GM18907 (cell line): ENCODE measurements around the gene CD164L2.
A peak's percentile ranks its signal among the peaks of the same experiment; 100 is the strongest.

Experiments
- ATAC-seq: cut with Tn5 transposase; IDR thresholded peaks from one replicate; pipeline ENCODE4 v1.9.1; 2021; ENCODE audit warnings: mild to moderate bottlenecking, moderate library complexity; ENCODE audit not compliant: unreplicated experiment

CD164L2 gene

DNA sequence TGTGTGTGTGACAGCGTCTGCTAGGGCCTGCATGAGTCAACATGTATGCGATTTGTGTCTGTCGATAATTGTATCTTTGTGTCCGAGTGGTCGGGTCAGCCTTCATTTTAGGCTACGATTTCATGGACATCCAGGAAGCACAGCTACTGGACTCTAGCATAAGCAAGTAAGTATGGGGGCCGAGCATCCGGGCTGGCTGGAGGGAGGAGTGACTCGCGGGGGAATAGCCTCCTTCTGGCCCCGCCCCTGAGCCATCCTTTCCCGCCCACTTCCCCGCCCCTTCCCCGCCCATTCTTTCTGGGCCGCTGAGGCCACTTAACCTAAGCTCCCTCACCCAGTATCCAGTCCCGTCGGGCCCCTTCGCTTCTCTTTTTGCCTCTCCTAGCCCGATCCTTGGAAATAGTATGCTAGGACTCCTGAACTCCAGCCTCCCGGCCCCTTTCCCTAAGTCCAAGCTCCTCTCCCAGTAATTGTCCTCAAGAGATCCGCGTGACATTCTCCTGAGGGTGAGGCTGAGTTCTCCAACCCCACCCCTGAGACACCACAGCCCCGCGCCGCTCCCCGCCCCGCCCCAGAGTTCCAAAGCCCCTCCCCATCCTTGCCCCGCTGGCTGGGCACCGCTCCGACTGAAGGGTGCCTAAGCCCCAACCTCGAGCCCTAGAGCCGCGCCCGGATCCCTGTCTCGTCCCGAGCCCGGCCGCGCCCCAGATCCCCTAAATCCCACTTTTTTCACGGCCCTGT, 17.6 kb downstream of the CD164L2 start:
- peak; percentile 36 for ATAC-seq

DNA sequence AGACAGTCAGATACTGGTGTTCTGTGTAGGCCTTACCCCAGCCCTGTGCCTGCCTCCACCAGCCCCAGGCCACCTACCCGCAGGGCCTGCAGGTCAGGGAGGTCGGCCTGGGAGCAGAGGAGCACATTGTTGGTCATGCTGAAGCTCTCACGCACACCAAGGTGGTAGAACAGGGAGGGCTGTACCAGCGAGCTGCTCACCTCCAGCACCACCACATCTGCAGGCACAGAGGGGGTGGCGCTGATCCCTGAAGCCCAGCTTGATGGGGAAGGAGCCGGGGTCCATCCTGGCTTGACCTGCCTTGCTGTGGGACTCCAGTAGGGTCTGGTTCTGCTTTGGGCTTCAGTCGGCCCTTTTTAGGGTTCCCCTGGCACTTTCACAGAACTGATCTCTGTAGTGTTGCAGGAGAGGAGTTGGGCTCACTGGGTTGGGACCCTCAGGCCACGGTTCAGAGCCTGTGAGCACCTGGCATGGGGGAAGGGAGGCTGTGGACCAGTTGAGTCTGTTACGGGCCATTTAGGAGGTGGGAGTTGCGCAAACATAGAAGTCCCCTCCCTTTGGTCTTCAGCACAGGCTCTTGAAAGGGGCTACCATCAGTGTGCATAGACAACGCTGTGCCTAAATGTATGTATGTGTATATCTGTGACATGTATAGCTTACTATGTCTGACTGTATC, 18.3 kb downstream of the CD164L2 start:
- no peak for ATAC-seq

DNA sequence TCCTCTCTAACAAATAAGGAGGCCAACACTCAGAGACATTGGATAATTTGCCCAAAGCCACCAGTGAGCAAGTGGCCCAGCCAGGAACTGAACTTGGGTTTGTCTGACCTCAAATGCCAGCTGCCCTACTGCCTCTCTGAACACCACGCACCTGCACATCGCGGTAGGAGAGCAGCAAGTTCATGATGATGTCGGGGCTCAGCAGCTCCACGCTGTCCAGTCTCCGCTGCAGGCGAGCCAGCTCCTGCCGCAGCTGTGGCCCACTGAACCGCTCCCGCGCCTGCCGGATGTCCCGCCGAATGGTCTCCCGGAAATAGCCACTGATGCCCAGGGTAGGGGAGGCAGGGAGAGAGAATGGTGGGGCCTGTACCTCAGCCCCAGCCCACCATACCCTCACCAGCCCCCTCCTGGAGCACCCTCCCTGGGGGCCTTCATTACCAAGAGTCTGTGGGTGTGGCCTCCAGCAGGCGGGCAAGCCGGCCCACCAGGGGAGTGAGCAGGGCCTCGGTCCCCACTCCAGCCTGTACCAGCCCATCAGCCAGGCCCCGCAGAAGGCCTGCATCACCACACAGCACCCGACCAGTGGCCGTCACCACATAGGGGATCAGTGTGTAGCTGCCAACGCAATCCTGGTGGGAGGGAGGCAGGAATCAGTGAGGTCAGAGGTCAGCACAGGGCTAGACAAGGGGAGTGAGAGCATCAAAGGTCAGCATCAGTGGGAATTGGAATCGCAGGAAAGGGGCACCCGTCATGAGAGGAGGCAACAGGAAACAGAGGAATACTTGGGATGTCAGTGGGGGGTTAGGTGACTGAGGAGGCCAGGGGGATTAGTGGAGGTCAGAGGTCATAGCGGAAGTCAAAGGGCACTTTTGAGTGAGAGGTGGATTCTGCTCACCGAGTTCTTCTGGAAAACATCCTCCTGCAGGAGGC, 19.1 kb downstream of the CD164L2 start:
- ATAC-seq: no peak

DNA sequence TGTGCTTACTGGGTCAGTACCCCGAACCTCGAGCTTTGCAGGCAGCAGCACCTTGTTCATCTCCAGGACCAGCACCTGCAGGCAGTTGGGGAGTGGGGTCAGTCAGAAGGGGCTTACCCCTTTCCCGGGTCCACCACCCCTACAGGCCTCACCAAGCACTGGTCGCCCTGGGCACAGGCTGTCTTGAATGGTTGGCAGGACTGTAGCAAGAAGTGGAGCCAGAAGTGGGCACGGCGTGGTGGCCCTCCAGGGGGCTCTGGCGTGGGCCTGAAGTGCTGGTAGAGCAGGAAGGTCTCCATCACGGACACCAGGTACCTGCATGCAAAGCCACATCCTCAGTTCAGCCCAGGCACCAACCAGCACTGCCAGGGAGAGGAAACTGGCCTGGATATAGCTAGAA, 21.6 kb downstream of the CD164L2 start:
- no peak for ATAC-seq

DNA sequence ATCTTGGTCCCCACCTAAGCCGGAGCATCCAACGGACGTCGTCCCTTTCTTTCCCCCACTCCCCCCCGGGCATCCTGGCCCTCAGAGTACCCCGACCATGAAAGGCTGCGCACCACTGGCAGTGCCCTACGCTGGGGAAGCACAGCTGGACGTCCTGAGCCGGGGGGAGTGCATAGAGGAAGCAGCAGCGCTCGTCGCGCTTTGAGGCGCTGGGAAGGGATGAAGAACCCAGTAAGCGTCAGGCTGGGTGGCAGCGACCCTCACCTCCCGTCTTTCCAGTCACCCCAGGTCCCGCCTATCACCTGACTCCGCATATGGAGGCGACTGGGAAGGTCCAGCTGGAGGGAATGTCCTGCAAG, 22.1 kb downstream of the CD164L2 start:
- no peak for ATAC-seq

DNA sequence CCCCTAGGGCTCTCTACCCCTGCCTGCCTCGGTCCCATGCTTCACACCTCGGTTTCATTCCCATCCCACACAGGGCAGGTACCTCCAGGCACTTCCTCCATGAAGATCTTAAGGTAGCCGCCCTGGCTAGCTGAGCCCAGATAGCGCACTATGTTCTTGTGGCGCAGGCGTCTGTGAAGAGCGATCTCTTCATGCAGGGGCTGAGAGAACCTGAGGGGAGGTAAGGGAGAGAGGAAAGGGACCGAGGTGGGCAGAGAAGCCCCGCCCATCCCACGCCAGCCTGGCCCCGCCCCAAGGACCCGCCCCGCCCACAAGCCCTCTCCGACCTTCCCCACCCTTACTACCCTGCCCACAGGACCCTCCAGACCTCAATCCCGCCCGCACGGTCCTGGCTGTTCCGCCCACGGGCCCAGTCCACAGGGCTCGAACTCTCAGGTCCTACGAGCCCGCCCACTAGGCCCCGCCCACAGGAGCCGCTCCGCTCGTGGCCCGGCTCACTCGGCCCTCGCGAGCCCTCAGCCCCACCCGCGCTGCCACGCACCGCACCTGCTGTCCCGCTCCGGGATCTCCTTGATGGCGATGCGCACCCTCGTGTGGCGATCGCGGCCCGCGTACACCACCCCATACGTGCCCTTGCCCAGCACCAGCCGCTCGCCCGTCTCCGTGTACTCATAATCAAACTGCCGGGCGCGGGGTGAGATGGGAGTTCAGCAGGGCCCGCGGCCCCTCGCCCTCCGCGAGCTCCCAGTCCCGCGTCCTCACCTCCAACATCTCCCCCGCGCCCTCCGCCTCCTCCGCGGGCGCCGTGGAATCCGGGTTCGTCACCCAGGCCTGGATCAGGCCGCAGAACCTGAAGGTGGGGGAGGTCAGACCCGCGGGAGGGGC, 22.7 kb downstream of the CD164L2 start:
- no peak for ATAC-seq

DNA sequence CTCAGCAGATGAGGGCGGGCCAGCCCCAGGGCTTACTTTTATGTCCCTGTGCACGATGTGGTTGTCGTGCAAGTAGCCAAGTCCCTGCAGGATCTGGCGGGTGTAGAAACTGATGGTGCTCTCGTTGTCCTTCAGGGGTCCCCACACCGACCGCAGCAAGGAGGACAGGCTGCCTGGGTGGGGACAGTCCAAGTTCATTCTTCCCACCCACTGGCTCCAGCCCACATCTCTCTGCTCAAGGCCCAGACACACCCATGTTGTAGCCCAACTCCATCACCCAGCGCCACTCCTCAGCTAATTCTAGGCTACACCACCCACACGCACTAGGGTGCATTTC, 23.3 kb downstream of the CD164L2 start:
- ATAC-seq: no peak

DNA sequence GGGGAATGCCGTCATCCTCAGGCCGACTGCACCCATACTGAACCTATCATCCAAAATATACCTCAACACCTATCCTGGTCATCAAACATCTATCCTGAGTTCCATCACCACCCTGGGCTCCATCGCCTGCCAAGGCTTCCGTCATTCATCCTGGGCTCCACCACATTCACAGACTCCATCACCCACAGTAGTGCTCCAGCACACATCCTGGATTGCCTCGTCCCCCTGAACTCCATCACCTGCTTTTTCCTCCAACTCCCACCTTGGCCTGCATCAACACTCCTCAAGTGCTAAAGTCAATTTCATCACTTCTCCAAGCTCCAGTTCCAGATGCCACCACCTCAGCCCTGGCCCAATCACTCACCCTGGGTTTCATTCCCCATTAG, 24.2 kb downstream of the CD164L2 start:
- ATAC-seq: no peak

DNA sequence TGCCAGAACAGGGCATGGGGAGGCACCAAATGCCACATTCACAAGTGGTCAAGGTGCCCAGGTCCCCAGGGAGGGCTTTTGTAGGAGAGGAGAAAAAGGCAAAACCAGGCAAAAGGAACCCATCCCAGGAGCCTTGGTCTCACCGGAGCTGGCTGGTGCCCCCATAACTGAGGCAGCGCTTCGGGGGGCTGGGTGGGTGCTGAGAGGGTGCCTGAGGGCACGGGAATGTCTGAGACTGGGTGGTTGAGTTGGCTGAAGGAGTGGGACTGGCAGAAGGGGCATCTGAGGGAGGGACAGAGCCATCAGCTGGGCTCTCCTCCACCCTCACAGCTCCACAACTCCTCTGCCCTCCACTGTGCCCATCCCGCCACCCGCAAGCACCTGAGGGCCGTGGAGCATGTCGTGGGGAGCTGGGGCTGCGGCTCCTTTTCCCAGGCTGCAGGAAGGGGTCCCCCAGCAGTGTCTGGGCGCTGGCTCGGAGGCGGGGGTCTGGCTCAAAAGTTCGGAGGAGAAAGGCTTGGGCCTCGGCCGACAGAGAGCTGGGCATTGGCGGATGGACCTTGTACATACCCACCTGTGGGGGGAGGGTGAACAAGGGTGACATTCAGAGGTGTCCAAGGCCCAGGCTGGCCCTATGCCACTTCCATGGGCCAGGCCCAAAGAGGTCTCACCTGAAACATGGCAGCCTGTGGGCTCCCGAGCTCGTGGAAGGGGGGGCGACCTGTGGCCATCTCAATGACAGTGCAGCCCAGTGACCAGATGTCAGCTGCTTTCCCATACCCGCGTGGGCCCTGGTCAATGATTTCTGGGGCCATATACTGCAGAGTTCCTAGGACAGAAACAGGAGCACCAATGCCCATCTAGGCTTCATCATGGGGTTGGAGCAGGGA, 24.9 kb downstream of the CD164L2 start:
- no peak for ATAC-seq

DNA sequence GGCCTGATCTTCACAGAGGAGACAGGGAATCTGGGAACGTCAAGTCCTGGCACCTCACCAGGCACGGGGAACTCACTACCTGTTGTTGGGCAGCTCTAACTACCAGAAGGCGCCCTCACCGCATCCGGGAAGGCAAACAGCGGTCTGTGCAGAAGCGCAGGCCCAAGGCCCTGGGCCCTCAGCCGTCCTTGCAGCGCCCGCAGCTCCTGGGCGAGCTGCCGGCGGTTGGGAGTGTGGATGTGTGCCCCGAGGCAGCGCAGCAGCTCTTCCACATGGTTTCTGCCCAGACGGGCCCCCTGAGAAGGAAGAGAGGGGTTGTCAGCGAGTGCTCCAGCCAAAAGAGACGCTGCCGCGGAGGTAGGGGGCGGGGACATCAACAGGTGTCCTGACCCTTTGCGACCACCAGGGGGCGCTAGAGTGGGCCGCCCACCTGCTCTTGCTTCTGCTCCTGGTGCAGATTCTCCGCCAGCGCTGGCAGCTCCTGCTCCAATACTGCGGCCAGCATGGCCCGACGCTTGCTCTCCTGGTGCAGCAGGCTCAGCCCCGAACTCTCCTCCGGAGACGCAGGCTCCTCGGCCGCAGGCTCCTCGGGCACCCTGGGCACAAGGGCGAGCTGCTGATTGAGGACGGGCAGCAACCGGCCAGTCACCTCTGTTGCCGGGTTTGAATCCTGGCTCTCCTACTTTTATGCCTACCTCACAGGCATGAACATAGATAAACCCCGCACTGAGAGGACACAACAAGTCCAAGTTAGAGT, 25.7 kb downstream of the CD164L2 start:
- ATAC-seq: peak; percentile 61

DNA sequence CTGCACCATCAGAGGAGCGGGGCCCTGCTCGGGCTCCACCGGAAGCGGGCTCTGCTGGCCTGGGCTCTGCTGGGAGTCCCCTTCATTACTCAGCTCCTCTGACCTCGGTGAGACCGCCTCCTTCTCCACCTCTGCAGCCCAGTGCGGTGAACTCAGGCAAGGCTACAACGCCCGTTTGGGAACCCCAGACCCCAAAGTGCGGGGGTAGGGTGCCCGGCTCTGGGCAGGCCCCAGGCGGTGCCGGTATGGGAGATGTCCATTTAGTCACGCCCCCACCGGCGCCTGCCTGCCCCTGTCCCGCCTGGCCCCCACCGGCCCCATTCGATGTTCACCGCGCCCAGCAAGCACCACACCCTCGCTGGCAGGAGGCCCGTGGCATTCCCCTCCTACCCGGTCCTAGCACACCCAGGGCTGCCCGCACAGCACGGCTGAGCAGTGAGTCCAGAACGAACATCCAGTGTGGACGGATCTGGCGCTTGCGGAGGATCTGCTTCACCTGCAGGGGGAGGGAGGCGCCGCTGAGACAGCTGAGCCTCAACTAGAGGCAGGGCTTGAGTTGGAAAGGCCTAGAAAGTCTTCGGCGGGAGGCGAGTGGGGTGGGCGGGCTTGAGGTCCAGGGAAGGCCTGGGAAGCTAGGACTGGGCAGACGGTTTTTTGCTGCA, 26.4 kb downstream of the CD164L2 start:
- ATAC-seq: no peak

DNA sequence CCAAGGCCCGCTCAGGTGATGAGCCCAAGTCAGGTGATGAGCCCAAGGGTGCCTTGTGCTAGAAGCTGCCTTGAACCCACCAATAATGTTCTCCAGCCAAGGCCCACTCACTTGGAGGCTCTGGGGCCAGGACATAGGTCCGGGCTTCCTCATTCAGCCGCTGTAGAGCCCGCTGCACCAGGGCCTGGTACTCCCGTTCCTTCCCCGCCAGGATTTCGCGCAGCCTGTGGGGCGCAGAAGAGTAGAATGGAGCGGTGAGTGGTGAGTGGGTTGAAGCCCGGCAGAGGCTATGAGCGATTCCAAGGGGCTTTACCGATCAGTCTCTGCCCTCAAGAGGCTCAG, 26.9 kb downstream of the CD164L2 start:
- no peak for ATAC-seq

DNA sequence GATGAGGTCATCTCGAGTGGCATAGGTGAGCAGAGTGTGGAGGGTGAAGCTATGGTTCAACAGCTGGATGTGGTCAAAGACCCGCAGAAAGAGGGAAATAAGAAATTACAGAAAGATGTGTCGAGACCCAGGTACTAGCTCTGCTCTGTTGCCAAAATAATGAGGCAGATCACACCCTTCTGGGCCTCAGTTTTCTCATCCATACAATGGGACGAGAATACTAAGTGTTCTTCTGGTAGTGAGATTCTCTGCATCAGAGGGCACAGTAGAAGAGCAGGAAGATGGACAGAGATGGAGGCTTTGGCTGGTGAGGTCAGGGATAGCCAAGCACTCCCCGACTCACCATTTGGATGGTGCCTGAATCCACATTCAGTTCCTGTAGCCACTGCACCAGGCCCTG, 27.4 kb downstream of the CD164L2 start:
- no peak for ATAC-seq

DNA sequence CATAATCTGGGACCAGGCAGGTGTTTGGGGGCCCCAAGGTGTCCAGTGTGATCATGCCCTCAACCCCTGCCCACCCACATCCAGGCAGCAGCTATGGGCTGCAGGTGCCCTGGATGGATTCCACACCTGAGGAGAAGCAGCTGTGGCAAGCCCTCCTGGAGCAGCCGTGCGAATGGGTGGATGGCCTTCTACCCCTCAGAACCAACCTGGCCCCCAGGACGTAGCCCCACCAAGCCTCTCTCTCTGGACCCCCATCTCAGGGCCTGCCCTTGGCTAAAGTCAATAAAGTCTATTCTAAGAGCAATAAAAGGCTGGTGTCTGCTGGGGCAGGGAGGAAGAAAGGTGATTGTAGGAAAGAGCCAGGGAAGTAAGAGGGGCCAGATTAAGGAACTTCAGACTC, 29.5 kb downstream of the CD164L2 start:
- no peak for ATAC-seq

DNA sequence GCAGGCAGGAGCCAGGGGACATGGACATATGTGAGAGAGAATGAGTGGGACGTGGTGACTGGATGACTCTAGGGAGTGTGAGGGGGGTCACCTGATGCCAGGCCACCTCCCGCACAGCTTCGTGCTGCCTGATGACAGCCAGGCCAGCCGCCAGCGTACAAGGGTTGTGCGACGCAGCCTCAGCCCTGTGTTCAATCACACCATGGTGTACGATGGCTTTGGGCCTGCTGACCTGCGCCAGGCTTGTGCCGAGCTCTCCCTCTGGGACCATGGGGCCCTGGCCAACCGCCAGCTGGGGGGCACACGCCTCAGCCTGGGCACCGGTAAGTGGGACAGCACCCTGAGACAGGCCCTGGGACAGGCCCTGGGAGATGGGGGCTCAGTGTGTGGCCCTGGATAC, 30.0 kb downstream of the CD164L2 start:
- ATAC-seq: no peak

DNA sequence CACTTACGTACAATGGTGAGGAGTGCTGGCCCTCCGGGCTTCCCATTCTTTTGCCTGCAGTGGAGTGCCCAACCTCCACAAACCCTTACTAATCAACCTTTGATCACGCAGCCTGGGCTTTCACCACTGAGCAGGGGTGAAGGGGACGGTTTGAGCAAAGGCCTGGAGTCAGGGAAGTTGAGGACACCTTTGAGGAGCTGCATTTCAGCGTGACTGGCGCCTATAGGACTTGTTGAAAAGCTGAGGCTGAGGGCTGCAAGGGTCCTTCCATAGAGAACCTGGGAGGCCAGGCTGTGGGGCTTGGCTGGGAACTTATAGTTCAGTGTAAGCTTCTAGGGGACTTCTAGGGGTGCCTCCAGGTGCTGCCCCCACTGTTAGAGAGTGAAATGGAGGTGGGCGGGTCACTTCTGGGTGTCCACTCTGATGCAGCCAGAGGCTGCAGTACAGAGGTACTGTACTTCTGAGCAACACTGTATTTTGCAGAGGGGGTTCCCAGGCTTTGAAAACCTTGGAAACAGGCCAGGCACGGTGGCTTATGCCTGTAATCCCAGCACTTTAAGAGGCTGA, 31.5 kb downstream of the CD164L2 start:
- ATAC-seq: no peak

DNA sequence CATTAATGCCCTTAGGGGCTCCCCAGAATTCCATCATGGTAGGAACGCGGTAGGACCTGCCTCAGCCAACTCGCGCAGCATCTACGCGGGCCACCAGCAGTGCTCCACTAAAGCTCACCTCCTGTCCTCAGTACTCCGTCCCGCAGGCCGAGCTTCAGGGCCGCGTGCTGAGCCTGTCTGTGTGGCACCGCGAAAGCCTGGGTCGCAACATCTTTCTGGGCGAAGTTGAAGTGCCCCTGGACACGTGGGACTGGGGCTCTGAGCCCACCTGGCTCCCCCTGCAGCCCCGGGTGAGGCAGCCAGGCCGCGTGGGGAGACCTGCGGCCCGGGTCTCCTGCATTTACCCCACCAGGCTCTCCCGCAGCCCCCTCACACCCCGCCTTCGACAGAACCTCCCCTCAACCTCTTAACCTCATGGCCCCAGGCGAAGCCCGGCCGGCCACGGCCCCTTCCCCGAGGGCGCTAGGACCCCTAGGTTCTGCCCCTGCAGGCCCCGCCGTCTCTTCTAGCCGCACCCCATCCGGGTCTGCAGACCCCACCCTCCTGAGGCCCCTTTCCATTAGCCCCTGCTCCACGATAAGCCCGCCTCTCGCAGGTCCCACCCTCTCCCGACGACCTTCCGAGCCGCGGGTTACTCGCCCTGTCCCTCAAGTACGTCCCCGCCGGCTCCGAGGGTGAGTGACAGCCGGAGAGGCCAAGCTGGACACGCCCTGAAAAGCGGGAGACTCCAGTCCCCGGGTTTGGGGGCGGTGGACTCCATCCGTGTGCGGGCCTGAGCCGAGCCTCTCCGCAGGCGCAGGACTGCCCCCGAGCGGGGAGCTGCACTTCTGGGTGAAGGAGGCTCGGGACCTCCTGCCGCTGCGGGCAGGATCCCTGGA, 32.2 kb downstream of the CD164L2 start:
- no peak for ATAC-seq
